PC-3 (cell line): ENCODE results near the gene CTBP2. TPM values are rescaled to one million over a fixed set of nuclear protein-coding genes. Genes with fewer than 3 reads are reported as not detected.

ENCODE experiments used
- ATAC-seq: fragments of 200-7000 bp; cut with Tn5 transposase; 2 replicates; pipeline ENCODE4 v1.9.1; 2020; ENCODE audit warnings: mild to moderate bottlenecking, moderate library complexity
- BruUV-seq: library from RNA; stranded (reverse); fragments of 400-500 nt; replicated peaks from 2 replicates; lab custom pipeline; 2021; lab: Mats Ljungman, UMichigan
- CTCF ChIA-PET: fragments of 300-600 bp; sonication (Branson Sonifier 250); formaldehyde crosslinking; loops from one replicate; lab custom pipeline; 2022; ENCODE audit warnings: antibody characterized with exemption; lab: Charles Lee
- POLR2A ChIA-PET: fragments of 300-600 bp; sonication (Branson Sonifier 250); formaldehyde crosslinking; loops from one replicate; lab custom pipeline; 2022; ENCODE audit warnings: antibody characterized with exemption; ENCODE audit not compliant: unreplicated experiment; lab: Charles Lee
- DNase-seq: peaks from one replicate; pipeline ENCODE4 v3.0.0-alpha.2; 2015
- H2AFZ ChIP-seq: fragments of 300-600 bp; sonication (generic); 2 replicates; pipeline ENCODE4 v1.6.0; 2016; ENCODE audit warnings: antibody characterized with exemption, low read length
- H3F3A ChIP-seq: fragments of 300-600 bp; sonication (generic); one replicate; pipeline ENCODE4 v1.6.0; 2017; ENCODE audit warnings: antibody characterized with exemption, low read length, control low read depth, mild to moderate bottlenecking; ENCODE audit not compliant: unreplicated experiment
- H3K27ac ChIP-seq: fragments of 300-600 bp; sonication (generic); 2 replicates; pipeline ENCODE4 v1.5.1; 2016; ENCODE audit warnings: mild to moderate bottlenecking, low read length
- H3K27me3 ChIP-seq: fragments of 300-600 bp; sonication (generic); 2 replicates; pipeline ENCODE4 v1.6.1; 2016; ENCODE audit warnings: low read length, mixed read lengths
- H3K36me3 ChIP-seq: fragments of 300-600 bp; sonication (generic); 2 replicates; pipeline ENCODE4 v1.6.1; 2016; ENCODE audit warnings: low read depth, mixed run types, low read length, mixed read lengths
- H3K4me1 ChIP-seq: fragments of 300-600 bp; sonication (generic); 2 replicates; pipeline ENCODE4 v1.5.1; 2016; ENCODE audit warnings: low read length; ENCODE audit not compliant: insufficient read depth
- H3K4me2 ChIP-seq: fragments of 300-600 bp; sonication (generic); 2 replicates; pipeline ENCODE4 v1.6.0; 2016; ENCODE audit warnings: low read length
- H3K4me3 ChIP-seq: fragments of 300-600 bp; sonication (generic); 2 replicates; pipeline ENCODE4 v1.5.1; 2016; ENCODE audit warnings: mild to moderate bottlenecking, low read length, mixed read lengths
- H3K79me2 ChIP-seq: fragments of 300-600 bp; sonication (generic); 2 replicates; pipeline ENCODE4 v1.6.1; 2017; ENCODE audit warnings: low read length, mixed read lengths
- H3K9ac ChIP-seq: fragments of 300-600 bp; sonication (generic); 2 replicates; pipeline ENCODE4 v1.6.0; 2016; ENCODE audit warnings: mild to moderate bottlenecking, low read length
- H3K9me2 ChIP-seq: fragments of 300-600 bp; sonication (generic); replicated peaks from 2 replicates; pipeline ENCODE4 v1.6.1; 2016; ENCODE audit warnings: mixed run types, low read length, mixed read lengths
- H3K9me3 ChIP-seq: fragments of 300-600 bp; sonication (generic); 2 replicates; pipeline ENCODE4 v1.6.1; 2016; ENCODE audit warnings: low read length, mixed read lengths
- H4K20me1 ChIP-seq: fragments of 300-600 bp; sonication (generic); 2 replicates; pipeline ENCODE4 v1.6.1; 2016; ENCODE audit warnings: low read length, mixed read lengths
- EZH2 ChIP-seq: fragments of 300-600 bp; sonication (generic); IDR thresholded peaks from one replicate; pipeline ENCODE4 v1.6.1; 2017; ENCODE audit warnings: antibody characterized with exemption, mild to moderate bottlenecking, low read length; ENCODE audit not compliant: unreplicated experiment
- EZH2phosphoT487 ChIP-seq: fragments of 300-600 bp; sonication (generic); IDR thresholded peaks from 2 replicates; pipeline ENCODE4 v1.6.1; 2018; ENCODE audit warnings: mild to moderate bottlenecking, antibody characterized with exemption, low read length, borderline replicate concordance
- intact Hi-C: fragments of 100-400 bp; cut with micrococcal nuclease; formaldehyde crosslinking; loops from 2 replicates; pipeline ENCODE4 v1.9.0; 2023
- total RNA-seq: library from RNA; depleted of rRNA; stranded (reverse); fragments of >200 nt; gene quantifications from 2 replicates; pipeline ENCODE4 v1.2.3, GENCODE V29; 2014
- TF ChIP-seq, protein P1 (sequence below): fragments of 300-600 bp; sonication (generic); conservative IDR thresholded peaks from 2 replicates; pipeline ENCODE4 v1.5.1; 2017; ENCODE audit warnings: antibody characterized with exemption, low read depth, mild to moderate bottlenecking, low read length

Gene CTBP2
- total RNA-seq, 1 experiment from 2014 or later: 78.9 TPM

DNA sequence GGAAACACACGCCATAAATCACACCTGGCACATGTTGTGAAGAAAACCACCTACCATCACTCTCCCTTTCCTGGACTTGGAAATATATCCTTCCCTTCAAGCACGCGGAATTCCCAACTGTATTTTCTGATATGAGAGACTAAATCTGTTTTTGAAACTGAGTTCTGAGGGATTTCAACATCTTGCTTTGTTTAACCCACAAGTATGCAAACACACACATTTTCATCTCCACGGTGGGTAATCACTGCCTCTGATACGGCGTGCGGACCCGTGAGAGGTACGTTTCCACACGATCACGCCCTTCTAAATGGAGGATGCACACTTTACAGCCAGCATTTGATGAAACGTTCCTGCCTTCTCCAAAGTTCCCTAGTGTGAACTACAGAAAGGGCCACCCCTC, 135.0 kb downstream of the CTBP2 start:
- H3K9me2 ChIP-seq: no peaks in the 10 kb centered on the region
- H3K4me3 ChIP-seq: no peak overlapping the region
- POLR2A ChIA-PET: no interaction called here
- no TSS peak for BruUV-seq
- H3K4me1 ChIP-seq: peaks cover 26% of the 10 kb centered on the region
- CTCF ChIA-PET: no interaction called here
- no peaks in the 10 kb centered on the region for H3K9me3 ChIP-seq
- no peaks in the 10 kb centered on the region for H4K20me1 ChIP-seq
- no peak overlapping the region for H3K27ac ChIP-seq
- peaks cover 84% of the 10 kb centered on the region for H3K79me2 ChIP-seq
- no peaks in the 10 kb centered on the region for H3F3A ChIP-seq
- H3K27me3 ChIP-seq: no peaks in the 10 kb centered on the region
- no peaks in the 10 kb centered on the region; the same call in 1 of the 2 replicates for H3K36me3 ChIP-seq
- ATAC-seq (no peak), DNase-seq (no peak)
- H3K4me2 ChIP-seq: no peak overlapping the region
- H3K9ac ChIP-seq: no peak overlapping the region
- TF ChIP-seq, protein P1, sequence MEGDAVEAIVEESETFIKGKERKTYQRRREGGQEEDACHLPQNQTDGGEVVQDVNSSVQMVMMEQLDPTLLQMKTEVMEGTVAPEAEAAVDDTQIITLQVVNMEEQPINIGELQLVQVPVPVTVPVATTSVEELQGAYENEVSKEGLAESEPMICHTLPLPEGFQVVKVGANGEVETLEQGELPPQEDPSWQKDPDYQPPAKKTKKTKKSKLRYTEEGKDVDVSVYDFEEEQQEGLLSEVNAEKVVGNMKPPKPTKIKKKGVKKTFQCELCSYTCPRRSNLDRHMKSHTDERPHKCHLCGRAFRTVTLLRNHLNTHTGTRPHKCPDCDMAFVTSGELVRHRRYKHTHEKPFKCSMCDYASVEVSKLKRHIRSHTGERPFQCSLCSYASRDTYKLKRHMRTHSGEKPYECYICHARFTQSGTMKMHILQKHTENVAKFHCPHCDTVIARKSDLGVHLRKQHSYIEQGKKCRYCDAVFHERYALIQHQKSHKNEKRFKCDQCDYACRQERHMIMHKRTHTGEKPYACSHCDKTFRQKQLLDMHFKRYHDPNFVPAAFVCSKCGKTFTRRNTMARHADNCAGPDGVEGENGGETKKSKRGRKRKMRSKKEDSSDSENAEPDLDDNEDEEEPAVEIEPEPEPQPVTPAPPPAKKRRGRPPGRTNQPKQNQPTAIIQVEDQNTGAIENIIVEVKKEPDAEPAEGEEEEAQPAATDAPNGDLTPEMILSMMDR: no peak
- TF ChIP-seq EZH2phosphoT487 (no peak), EZH2 (no peak)
- H2AFZ ChIP-seq: no peak overlapping the region
- intact Hi-C loops: no loop called here

DNA sequence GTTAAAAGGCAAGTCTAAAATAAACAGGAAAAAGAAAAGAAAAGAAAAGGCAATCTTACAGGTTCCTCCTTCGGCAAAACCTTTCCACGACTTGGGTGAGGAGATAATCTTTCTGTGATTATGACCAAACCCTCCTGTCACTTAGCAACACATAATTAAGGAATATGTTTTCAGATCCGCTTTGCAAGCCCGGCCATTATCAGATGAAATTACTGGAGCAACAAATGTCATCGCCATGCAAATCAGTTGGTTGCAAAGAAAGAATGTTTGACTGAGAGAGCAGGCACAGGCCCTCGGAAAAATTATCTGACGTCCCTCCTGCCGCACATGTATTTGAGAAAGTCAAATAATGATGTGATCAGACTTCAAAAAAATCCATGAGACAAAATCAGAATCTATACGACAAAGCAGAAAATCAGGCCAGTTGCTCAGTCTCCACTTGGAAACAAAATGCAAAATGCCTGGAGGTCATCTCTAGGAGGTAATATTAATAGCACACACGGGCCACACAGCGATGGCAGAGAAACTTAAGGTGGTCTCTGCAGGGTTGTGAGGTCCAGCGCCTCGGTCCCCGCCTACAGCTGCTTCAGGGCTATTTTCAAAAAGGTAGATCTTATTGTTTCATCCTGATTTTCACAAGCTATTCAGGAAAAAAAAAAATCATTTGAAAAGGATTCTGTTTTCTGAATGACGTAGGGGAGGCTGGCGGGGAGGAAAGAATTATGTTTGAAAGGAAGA, 135.7 kb downstream of the CTBP2 start:
- H3K9me2 ChIP-seq: no peaks in the 10 kb centered on the region
- POLR2A ChIA-PET: no interaction called here
- no peak overlapping the region for H3K27ac ChIP-seq
- no peak overlapping the region for H2AFZ ChIP-seq
- intact Hi-C loops: no loop called here
- peaks cover 87% of the 10 kb centered on the region for H3K79me2 ChIP-seq
- CTCF ChIA-PET: no interaction called here
- no peak for DNase-seq
- no peaks in the 10 kb centered on the region for H3F3A ChIP-seq
- TF ChIP-seq, protein P1: no peak
- TF ChIP-seq EZH2phosphoT487: no peak
- no peak for TF ChIP-seq EZH2
- H3K4me2 ChIP-seq: no peak overlapping the region
- no peaks in the 10 kb centered on the region; the same call in 1 of the 2 replicates for H3K36me3 ChIP-seq
- peaks cover 19% of the 10 kb centered on the region for H3K4me1 ChIP-seq
- H3K9ac ChIP-seq: no peak overlapping the region
- BruUV-seq: no TSS peak
- no peak overlapping the region for H3K4me3 ChIP-seq
- ATAC-seq: no peak
- H4K20me1 ChIP-seq: no peaks in the 10 kb centered on the region
- no peaks in the 10 kb centered on the region for H3K27me3 ChIP-seq
- no peaks in the 10 kb centered on the region for H3K9me3 ChIP-seq

DNA sequence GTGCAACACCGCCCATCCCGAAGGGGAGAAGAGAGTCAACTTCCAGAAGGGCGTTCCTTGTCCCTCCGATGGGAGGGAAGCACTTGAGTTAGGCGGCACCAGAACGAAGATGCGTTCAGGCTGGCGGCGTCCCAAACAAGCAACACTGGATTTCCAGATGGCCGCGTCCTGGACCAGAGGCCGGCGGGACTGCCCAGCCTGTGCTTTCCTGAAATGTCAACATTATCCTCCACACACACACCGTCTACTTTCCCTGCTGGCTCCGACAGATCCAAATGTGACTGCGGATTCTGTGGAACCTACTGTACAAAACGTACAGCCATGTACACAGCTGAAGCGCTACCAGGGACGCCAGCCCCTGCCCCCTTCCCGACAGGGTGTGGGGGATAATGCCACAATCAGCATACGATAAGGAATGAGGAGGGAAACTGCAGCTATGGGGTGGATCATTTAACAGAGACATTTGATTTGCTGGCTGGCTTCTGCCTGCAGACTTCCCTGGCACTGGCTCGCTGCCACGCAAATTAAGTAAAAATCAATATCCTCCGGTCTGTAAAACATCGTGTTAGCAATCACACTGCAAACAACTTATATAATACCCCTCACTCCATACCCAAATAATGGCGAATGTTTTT, 136.4 kb downstream of the CTBP2 start:
- H3F3A ChIP-seq: no peaks in the 10 kb centered on the region
- ChIA-PET POLR2A (no interaction called here), CTCF (no interaction called here)
- no peaks in the 10 kb centered on the region; the same call in 1 of the 2 replicates for H3K36me3 ChIP-seq
- no peak overlapping the region for H3K27ac ChIP-seq
- H3K9me3 ChIP-seq: no peaks in the 10 kb centered on the region
- intact Hi-C loops: no loop called here
- no peak overlapping the region for H3K4me2 ChIP-seq
- DNase-seq (no peak), ATAC-seq (no peak)
- no peaks in the 10 kb centered on the region for H4K20me1 ChIP-seq
- peaks cover 89% of the 10 kb centered on the region for H3K79me2 ChIP-seq
- H3K4me3 ChIP-seq: no peak overlapping the region
- H3K4me1 ChIP-seq: peaks cover 12% of the 10 kb centered on the region
- no peaks in the 10 kb centered on the region for H3K27me3 ChIP-seq
- H3K9ac ChIP-seq: no peak overlapping the region
- no peaks in the 10 kb centered on the region for H3K9me2 ChIP-seq
- H2AFZ ChIP-seq: no peak overlapping the region
- TF ChIP-seq EZH2 (no peak), EZH2phosphoT487 (no peak)
- TF ChIP-seq, protein P1: no peak
- no TSS peak for BruUV-seq
